K562 (cell line): ENCODE data around the gene SPRY4. TPM values are rescaled to one million over a fixed set of nuclear protein-coding genes. Genes with fewer than 3 reads are reported as not detected.

Experiments used
- CBFA2T2 ChIP-seq: fragments of 450-650 bp; conservative IDR thresholded peaks from 2 replicates; pipeline ENCODE4 v1.6.1; 2017; ENCODE audit warnings: mild to moderate bottlenecking
- E2F6 ChIP-seq, 2 experiments: IDR thresholded peaks; 2 replicates each; pipeline ENCODE4 v1.6.1; 2011; ENCODE audit warnings: borderline replicate concordance in 1 of 2, control low read depth in 1 of 2, low read depth in 1 of 2, low read length in 1 of 2, mild to moderate bottlenecking in 1 of 2, mixed read lengths in 1 of 2, moderate library complexity in 1 of 2; ENCODE audit not compliant: insufficient read depth in 1 of 2, insufficient read length in 1 of 2, poor library complexity in 1 of 2, severe bottlenecking in 1 of 2; ENCODE audit errors: extremely low read depth in 1 of 2
- EGR1 ChIP-seq: fragments of 450-650 bp; conservative IDR thresholded peaks from 2 replicates; pipeline ENCODE4 v1.6.1; 2017; ENCODE audit warnings: mild to moderate bottlenecking
- FOSL1 ChIP-seq: fragments of 200-800 bp; sonication (Bioruptor generic); conservative IDR thresholded peaks from 2 replicates; pipeline ENCODE4 v1.6.1; 2016; ENCODE audit warnings: missing genetic modification characterization, missing compliant biosample characterization
- RBM17 ChIP-seq: fragments of 200-400 bp; formaldehyde crosslinking; IDR thresholded peaks from 2 replicates; pipeline ENCODE4 v1.6.1; 2017; ENCODE audit warnings: low read depth, mild to moderate bottlenecking, low read length, borderline replicate concordance
- RBM25 ChIP-seq: fragments of 200-400 bp; formaldehyde crosslinking; IDR thresholded peaks from 2 replicates; pipeline ENCODE4 v1.6.1; 2018; ENCODE audit warnings: low read length, low read depth, moderate library complexity; ENCODE audit not compliant: severe bottlenecking
- SRSF3 ChIP-seq: fragments of 200-400 bp; formaldehyde crosslinking; IDR thresholded peaks from 2 replicates; pipeline ENCODE4 v1.6.1; 2016; ENCODE audit warnings: mild to moderate bottlenecking, low read length, moderate library complexity; ENCODE audit not compliant: insufficient read depth
- ZBTB12 ChIP-seq: fragments of 250-450 bp; sonication (Bioruptor Pico); IDR thresholded peaks from 2 replicates; pipeline ENCODE4 v1.4.0; 2020
- ZBTB33 ChIP-seq: sonication (generic); formaldehyde crosslinking; IDR thresholded peaks from 2 replicates; pipeline ENCODE4 v1.8.1; 2023; ENCODE audit warnings: mild to moderate bottlenecking, missing genetic modification reagents
- ZNF175 ChIP-seq: fragments of 200-800 bp; sonication (Bioruptor generic); IDR thresholded peaks from 2 replicates; pipeline ENCODE4 v1.6.1; 2016; ENCODE audit warnings: low read depth, mild to moderate bottlenecking, missing genetic modification characterization, missing compliant biosample characterization
- polyA plus RNA-seq, 8 experiments: library from polyadenylated mRNA; depleted of rRNA in 4 of 8; stranded (reverse) in 5 of 8; unstranded in 3 of 8; fragments of >200 nt; fragmentation: Nextera tagmentation in 2 of 8; fragmentation: Illumina TruSeq in 1 of 8; extraction: Ambion mirVana in 2 of 8; extraction: Trizol in 1 of 8; gene quantifications; 2 replicates each; pipeline versions ENCODE4 v1.2.1 to v1.2.3, GENCODE V29; 2011 to 2014; ENCODE audit warnings: inconsistent platforms in 1 of 8, missing spikeins in 1 of 8
- total RNA-seq, 7 experiments: library from RNA; depleted of rRNA in 6 of 7; stranded (reverse); fragments of >200 nt in 6 of 7; fragmentation: Illumina TruSeq in 2 of 7; extraction: Trizol in 2 of 7; gene quantifications; 2 replicates each; pipeline versions ENCODE4 v1.2.1 to v1.2.3, GENCODE V29; 2011 to 2021; ENCODE audit warnings: low replicate concordance in 1 of 7
- TF ChIP-seq, protein P1 (sequence below): conservative IDR thresholded peaks from 2 replicates; pipeline ENCODE4 v1.6.1; 2011; ENCODE audit warnings: low read depth, mild to moderate bottlenecking, low read length; ENCODE audit not compliant: control insufficient read depth

SPRY4 gene
- total and polyA plus RNA-seq, 9 of the 15 experiments (the other 6 are each of a cell fraction or from before 2014, with no cell fraction given): 2.6 to 24.2 (median 9.5) TPM

- TF ChIP-seq, protein P1, sequence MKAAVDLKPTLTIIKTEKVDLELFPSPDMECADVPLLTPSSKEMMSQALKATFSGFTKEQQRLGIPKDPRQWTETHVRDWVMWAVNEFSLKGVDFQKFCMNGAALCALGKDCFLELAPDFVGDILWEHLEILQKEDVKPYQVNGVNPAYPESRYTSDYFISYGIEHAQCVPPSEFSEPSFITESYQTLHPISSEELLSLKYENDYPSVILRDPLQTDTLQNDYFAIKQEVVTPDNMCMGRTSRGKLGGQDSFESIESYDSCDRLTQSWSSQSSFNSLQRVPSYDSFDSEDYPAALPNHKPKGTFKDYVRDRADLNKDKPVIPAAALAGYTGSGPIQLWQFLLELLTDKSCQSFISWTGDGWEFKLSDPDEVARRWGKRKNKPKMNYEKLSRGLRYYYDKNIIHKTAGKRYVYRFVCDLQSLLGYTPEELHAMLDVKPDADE: no peak
- TF ChIP-seq SRSF3 (no peak), E2F6 (IDR thresholded peaks at IDR 0.05; ENCODE audit: borderline replicate concordance in 1 of 2, extremely low read depth in 1 of 2, insufficient read depth in 1 of 2, insufficient read length in 1 of 2, low read depth in 1 of 2, low read length in 1 of 2, poor library complexity in 1 of 2, severe bottlenecking in 1 of 2) (peak in 1 of 2 experiments; percentile 17), CBFA2T2 (no peak), EGR1 (peak; percentile 68), FOSL1 (tag) (peak; percentile 26; the same call in 1 of the 2 replicates), ZBTB33 (no peak), ZNF175 (CRISPR knock-in tag) (no peak), RBM17 (no peak), RBM25 (no peak), ZBTB12 (no peak)
Observed at GRCh38 chr5:142293486-142293885, 31.3 kb downstream of the SPRY4 start (continued).
